Upper lobe of left lung (tissue), 6 donors: ENCODE results near the gene CLEC16A. TPM values are rescaled to one million over a fixed set of nuclear protein-coding genes. Genes with fewer than 3 reads are reported as not detected.

Source experiments
- ATAC-seq, 2 donors: fragments of 200-7000 bp; cut with Tn5 transposase; one replicate each; pipeline ENCODE4 v1.9.1; 2022; ENCODE audit warnings: mild to moderate bottlenecking in 2 of 2, moderate library complexity in 2 of 2; ENCODE audit not compliant: low FRiP score in 2 of 2
- DNase-seq, 2 donors: peaks; one replicate each; pipeline ENCODE4 v3.0.0-alpha.2; 2019 to 2020
- H3K27ac ChIP-seq, 4 donors: fragments of 200-600 bp; sonication (generic); one replicate each; pipeline ENCODE4 v1.5.1; 2016 to 2019
- H3K27me3 ChIP-seq, 4 donors: fragments of 200-600 bp; sonication (generic); one replicate each; pipeline ENCODE4 v1.5.1; 2017 to 2019
- H3K36me3 ChIP-seq, 4 donors: fragments of 200-600 bp; sonication (generic); one replicate each; pipeline ENCODE4 v1.5.1; 2016 to 2019
- H3K4me1 ChIP-seq, 4 donors: fragments of 200-600 bp; sonication (generic); one replicate each; pipeline ENCODE4 v1.5.1; 2018 to 2019
- H3K4me3 ChIP-seq, 4 donors: fragments of 200-600 bp; sonication (generic); one replicate each; pipeline ENCODE4 v1.5.1; 2017 to 2019; ENCODE audit warnings: mild to moderate bottlenecking in 2 of 4, moderate library complexity in 1 of 4
- H3K9me3 ChIP-seq, 4 donors: fragments of 200-600 bp; sonication (generic); one replicate each; pipeline ENCODE4 v1.5.1; 2018 to 2019
- EP300 ChIP-seq, 4 donors: sonication (generic); formaldehyde crosslinking; IDR thresholded peaks; one replicate each; pipeline ENCODE4 v1.5.1; 2017; ENCODE audit warnings: antibody characterized with exemption in 4 of 4, control low read depth in 2 of 4
- POLR2A ChIP-seq, 4 donors: fragments of 450-650 bp; IDR thresholded peaks; one replicate each; pipeline ENCODE4 v1.5.1; 2016 to 2017; ENCODE audit warnings: antibody characterized with exemption in 4 of 4, mild to moderate bottlenecking in 2 of 4
- POLR2AphosphoS5 ChIP-seq, 2 donors: sonication (generic); formaldehyde crosslinking; IDR thresholded peaks; one replicate each; pipeline ENCODE4 v1.5.1; 2017; ENCODE audit warnings: antibody characterized with exemption in 2 of 2
- WGBS, 2 donors: methylation state at CpG; one replicate each; pipeline ENCODE4 v1.1.5; 2017 to 2018; 5-methylcytosine and 5-hydroxymethylcytosine counted together
- total RNA-seq, 6 donors: library from RNA; depleted of rRNA in 4 of 6; stranded (reverse); fragments of >200 nt in 4 of 6; gene quantifications; one replicate each; pipeline versions ENCODE4 v1.1.0 to v1.2.1, GENCODE V29; 2016 to 2021
- TF ChIP-seq, protein P1 (sequence below), 6 experiments: fragments of 450-650 bp in 4 of 6; fragments of 200-600 bp in 2 of 6; sonication (generic) in 2 of 6; IDR thresholded peaks; one replicate each; pipeline ENCODE4 v1.5.1; 2016 to 2019; ENCODE audit warnings: antibody characterized with exemption in 6 of 6
- donor health status: DM: no; HTN: no; CAD: no; lungs with moderate emphysema.
- donor health status: DM: no; HTN: yes; CAD: no; lungs with severe emphysema.

The CLEC16A gene
- total RNA-seq, 6 donors from 2014 or later = 33.3 to 85.9 (median 46.4) TPM

- no peaks in the 10 kb centered on the region for H3K36me3 ChIP-seq
- H3K27ac ChIP-seq = peak within 1 kb of the TSS; percentile 84 to 92 (median 88)
Observed at GRCh38 chr16:10942352-10943063, 1.9 kb upstream of the CLEC16A start, which contains the start of gene DEXI. Gene DEXI, minus strand, starts transcription at chr16:10942468. Its CDS starts 463 bp downstream, at chr16:10942005.

DNA sequence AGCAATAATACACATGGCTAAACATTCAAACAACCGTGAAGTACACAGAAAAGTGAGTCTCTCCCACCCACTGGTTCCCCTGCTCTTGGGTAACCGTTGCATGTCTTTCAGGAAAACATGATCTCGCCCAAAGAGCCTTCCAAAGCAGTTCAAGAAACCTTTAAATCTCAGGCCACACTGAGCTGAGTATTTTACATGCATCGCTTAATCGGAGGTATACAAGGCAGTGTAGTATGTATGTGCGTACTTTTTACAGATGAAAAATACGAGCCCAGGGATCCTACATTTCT is 1.4 kb upstream of the CLEC16A start:
- Histone ChIP-seq H3K27me3 (no peaks in the 10 kb centered on the region), H3K4me3 (peak overlapping the region in 3 of 4 donors; percentile 89 to 94 (median 93)), H3K9me3 (no peaks in the 10 kb centered on the region), H3K4me1 (peaks cover 58 to 81% (median 75%) of the 10 kb centered on the region in 4 donors), H3K27ac (peak overlapping the region; percentile 84 to 92 (median 88)), H3K36me3 (no peaks in the 10 kb centered on the region)
- TF ChIP-seq POLR2AphosphoS5 (IDR thresholded peaks at IDR 0.05) (no peak), EP300 (IDR thresholded peaks at IDR 0.05) (no peak), POLR2A (IDR thresholded peaks at IDR 0.05) (no peak)
- TF ChIP-seq, protein P1, sequence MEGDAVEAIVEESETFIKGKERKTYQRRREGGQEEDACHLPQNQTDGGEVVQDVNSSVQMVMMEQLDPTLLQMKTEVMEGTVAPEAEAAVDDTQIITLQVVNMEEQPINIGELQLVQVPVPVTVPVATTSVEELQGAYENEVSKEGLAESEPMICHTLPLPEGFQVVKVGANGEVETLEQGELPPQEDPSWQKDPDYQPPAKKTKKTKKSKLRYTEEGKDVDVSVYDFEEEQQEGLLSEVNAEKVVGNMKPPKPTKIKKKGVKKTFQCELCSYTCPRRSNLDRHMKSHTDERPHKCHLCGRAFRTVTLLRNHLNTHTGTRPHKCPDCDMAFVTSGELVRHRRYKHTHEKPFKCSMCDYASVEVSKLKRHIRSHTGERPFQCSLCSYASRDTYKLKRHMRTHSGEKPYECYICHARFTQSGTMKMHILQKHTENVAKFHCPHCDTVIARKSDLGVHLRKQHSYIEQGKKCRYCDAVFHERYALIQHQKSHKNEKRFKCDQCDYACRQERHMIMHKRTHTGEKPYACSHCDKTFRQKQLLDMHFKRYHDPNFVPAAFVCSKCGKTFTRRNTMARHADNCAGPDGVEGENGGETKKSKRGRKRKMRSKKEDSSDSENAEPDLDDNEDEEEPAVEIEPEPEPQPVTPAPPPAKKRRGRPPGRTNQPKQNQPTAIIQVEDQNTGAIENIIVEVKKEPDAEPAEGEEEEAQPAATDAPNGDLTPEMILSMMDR (IDR thresholded peaks at IDR 0.05) = no peak
- DNase-seq = no peak
- no peak for ATAC-seq
- WGBS, 2 donors = 89 to 91% methylated on average over 7 of the region's 7 CpGs

More at GRCh38 chr16:10942352-10943063, 1.9 kb upstream of the CLEC16A start, which contains the start of gene DEXI:
- Histone ChIP-seq H3K4me3 (peak within 1 kb of the TSS; percentile 89 to 94 (median 92)), H3K9me3 (no peaks in the 10 kb centered on the region), H3K4me1 (peaks cover 63 to 85% (median 79%) of the 10 kb centered on the region in 4 donors), H3K27me3 (no peaks in the 10 kb centered on the region)
- ATAC-seq (peak; percentile 87 to 88), DNase-seq (peak; percentile 95 to 99)
- peak; percentile 75 to 92 for TF ChIP-seq POLR2AphosphoS5 (IDR thresholded peaks at IDR 0.05)
- TF ChIP-seq, protein P1 (IDR thresholded peaks at IDR 0.05) = peak in 4 of 6 experiments; percentile 24 to 71 (median 48)
- peak in 3 of 4 donors; percentile 2 to 85 (median 4) for TF ChIP-seq POLR2A (IDR thresholded peaks at IDR 0.05)
- TF ChIP-seq EP300 (IDR thresholded peaks at IDR 0.05) = no peak
- 7 to 59% methylated on average over 4 to 37 of the region's 55 CpGs for WGBS, 2 donors

DNA sequence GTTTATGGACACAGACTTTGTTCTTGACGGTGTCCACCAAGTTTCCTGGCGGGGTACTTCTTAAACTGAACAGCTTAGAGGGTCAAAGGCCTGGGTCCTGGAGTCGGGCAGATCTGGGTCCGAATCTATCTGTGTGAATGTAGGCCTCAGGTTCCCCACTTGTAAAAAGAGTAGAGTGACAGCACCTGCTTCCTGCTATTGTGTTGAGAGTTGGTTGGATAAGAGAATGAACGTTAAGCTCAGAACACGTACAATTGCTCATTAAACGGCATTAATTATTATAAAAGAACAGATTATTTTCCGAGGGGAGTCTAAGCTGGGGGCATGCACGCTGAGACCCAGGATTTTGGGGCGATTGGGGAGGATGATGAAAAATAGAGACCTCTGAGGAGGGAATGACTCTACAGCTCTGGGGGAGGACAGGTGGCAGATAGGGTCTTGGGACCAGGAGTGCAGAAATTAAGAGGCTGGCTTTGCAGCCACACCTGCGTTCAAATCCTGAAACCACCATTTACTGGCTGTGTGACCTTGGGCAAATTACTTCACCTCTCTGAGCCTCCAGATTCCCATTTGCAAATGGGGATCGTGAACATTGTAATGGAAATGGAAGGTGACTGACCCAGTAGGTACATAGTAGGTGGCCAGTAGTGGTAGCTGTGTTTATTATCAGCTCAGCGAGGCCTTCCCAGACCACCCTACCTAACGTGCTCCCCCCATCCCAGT is 862 bp downstream of the CLEC16A start:
- WGBS, 2 donors = 34 to 35% methylated on average over 13 to 14 of the region's 14 CpGs
- peak overlapping the region; percentile 79 to 89 (median 84) for H3K27ac ChIP-seq
- no peaks in the 10 kb centered on the region for H3K27me3 ChIP-seq
- peaks cover 48 to 79% (median 60%) of the 10 kb centered on the region in 4 donors for H3K4me1 ChIP-seq
- peak overlapping the region; percentile 71 to 91 (median 81) for H3K4me3 ChIP-seq
- H3K36me3 ChIP-seq = no peaks in the 10 kb centered on the region
- no peak for DNase-seq
- TF ChIP-seq, protein P1 (IDR thresholded peaks at IDR 0.05) = no peak
- TF ChIP-seq EP300 (IDR thresholded peaks at IDR 0.05) (no peak), POLR2A (IDR thresholded peaks at IDR 0.05) (no peak), POLR2AphosphoS5 (IDR thresholded peaks at IDR 0.05) (no peak)
- ATAC-seq = no peak
- H3K9me3 ChIP-seq = no peaks in the 10 kb centered on the region

GRCh38 chr16:10946308-10946707 is 1.9 kb downstream of the CLEC16A start:
- peak in 1 of 2 donors; percentile 69 for DNase-seq
- Histone ChIP-seq H3K4me3 (peak overlapping the region in 2 of 4 donors; percentile 1 to 91), H3K4me1 (peaks cover 43 to 76% (median 50%) of the 10 kb centered on the region in 4 donors), H3K9me3 (no peaks in the 10 kb centered on the region), H3K36me3 (no peaks in the 10 kb centered on the region), H3K27me3 (no peaks in the 10 kb centered on the region), H3K27ac (peak overlapping the region in 3 of 4 donors; percentile 79 to 89 (median 87))
- ATAC-seq = no peak
- 48 to 51% methylated on average over 5 of the region's 5 CpGs for WGBS, 2 donors
- TF ChIP-seq, protein P1 (IDR thresholded peaks at IDR 0.05) = no peak
- TF ChIP-seq EP300 (IDR thresholded peaks at IDR 0.05) = no peak
- TF ChIP-seq POLR2AphosphoS5 (IDR thresholded peaks at IDR 0.05) = peak in 1 of 2 donors; percentile 9
- TF ChIP-seq POLR2A (IDR thresholded peaks at IDR 0.05) = no peak
